GM18951 (cell line): ENCODE data around the gene TMEM134.
A peak's percentile ranks its signal among the peaks of the same experiment; 100 is the strongest.

Experiments
- POLR2A ChIP-seq: IDR thresholded peaks from 4 replicates; pipeline ENCODE4 v1.6.1; 2011; ENCODE audit warnings: mild to moderate bottlenecking; ENCODE audit not compliant: insufficient read length, insufficient read depth; ENCODE audit errors: extremely low read depth
- in situ Hi-C: fragments of 300-500 bp; cut with MboI; formaldehyde crosslinking; loops from one replicate; pipeline ENCODE4 v1.12.0; 2022; ENCODE audit warnings: low sequenced_read_pairs, mixed read lengths, inconsistent platforms; ENCODE audit not compliant: unreplicated experiment

Gene TMEM134

GRCh38 chr11:67495234-67496005 lies 26.4 kb upstream of the TMEM134 start:
- no peak for TF ChIP-seq POLR2A

GRCh38 chr11:67494371-67495233 lies 25.6 kb upstream of the TMEM134 start:
- in situ Hi-C loops, result no loop called here
- TF ChIP-seq POLR2A, result no peak

More at GRCh38 chr11:67495234-67496005, 26.4 kb upstream of the TMEM134 start:
- in situ Hi-C loops, result no loop called here

GRCh38 chr11:67493548-67494370 lies 24.7 kb upstream of the TMEM134 start:
- no peak for TF ChIP-seq POLR2A
- in situ Hi-C loops, result no loop called here

- in situ Hi-C loops, result no loop called here
- no peak for TF ChIP-seq POLR2A
Measured at GRCh38 chr11:67492801-67493547, 23.9 kb upstream of the TMEM134 start.

- in situ Hi-C loops, result no loop called here
Measured at GRCh38 chr11:67492069-67492727, 23.1 kb upstream of the TMEM134 start.

GRCh38 chr11:67491276-67492068 lies 22.4 kb upstream of the TMEM134 start:
- TF ChIP-seq POLR2A, result no peak
- in situ Hi-C loops, result no loop called here

More at GRCh38 chr11:67492069-67492727, 23.1 kb upstream of the TMEM134 start:
- no peak for TF ChIP-seq POLR2A

GRCh38 chr11:67490727-67491065 lies 21.6 kb upstream of the TMEM134 start:
- in situ Hi-C loops, result no loop called here
- no peak for TF ChIP-seq POLR2A

GRCh38 chr11:67489885-67490726 lies 21.1 kb upstream of the TMEM134 start:
- TF ChIP-seq POLR2A, result peak; percentile 7
- in situ Hi-C loops, result no loop called here

- in situ Hi-C loops, result no loop called here
- TF ChIP-seq POLR2A, result no peak
Measured at GRCh38 chr11:67489203-67489884, 20.3 kb upstream of the TMEM134 start.
